B cell (primary cell): Measurements from ENCODE around the gene GABPB1. TPM values are rescaled to one million over a fixed set of nuclear protein-coding genes. Genes with fewer than 3 reads are reported as not detected.

Experiments used
- ATAC-seq: fragments of 200-7000 bp; cut with Tn5 transposase; one replicate; pipeline ENCODE4 v1.10.0; 2021; ENCODE audit warnings: low read depth, mild to moderate bottlenecking, moderate number of reproducible peaks, moderate library complexity
- CTCF ChIA-PET: fragments of 350-600 bp; sonication (Branson Sonifier 250); formaldehyde crosslinking; loops from one replicate; lab custom pipeline; 2021; ENCODE audit warnings: antibody characterized with exemption, inconsistent platforms; lab: Charles Lee
- POLR2A ChIA-PET: fragments of 350-600 bp; sonication (Branson Sonifier 250); formaldehyde crosslinking; loops from one replicate; lab custom pipeline; 2021; ENCODE audit warnings: antibody characterized with exemption; lab: Charles Lee
- DNase-seq: peaks from one replicate; pipeline ENCODE4 v3.0.0; 2013
- H2AFZ ChIP-seq: 2 replicates; pipeline ENCODE4 v1.6.1; 2012; ENCODE audit warnings: mild to moderate bottlenecking, low read depth, low read length; ENCODE audit not compliant: insufficient read depth, poor library complexity, severe bottlenecking
- H3K27ac ChIP-seq, 2 donors: 1 replicate in 1 of 2; 2 replicates in 1 of 2; pipeline ENCODE4 v1.5.1; 2012 to 2013; ENCODE audit warnings: low read length in 2 of 2, mild to moderate bottlenecking in 2 of 2, moderate library complexity in 1 of 2
- H3K27me3 ChIP-seq, 4 experiments: fragments of 200-600 bp in 1 of 4; sonication (generic) in 1 of 4; replicated peaks in 1 of 4; 1 replicate in 2 of 4; 2 replicates in 2 of 4; pipeline versions ENCODE4 v1.6.1 to v1.7.0; 2013 to 2016; ENCODE audit warnings: low read length in 3 of 4, mild to moderate bottlenecking in 2 of 4, mixed read lengths in 1 of 4, moderate library complexity in 1 of 4; ENCODE audit not compliant: insufficient read depth in 4 of 4, control insufficient read depth in 3 of 4; ENCODE audit errors: control extremely low read depth in 1 of 4
- H3K36me3 ChIP-seq, 2 experiments: replicated peaks in 1 of 2; 1 replicate in 1 of 2; 2 replicates in 1 of 2; pipeline versions ENCODE4 v1.6.1 to v1.7.1; 2013; ENCODE audit warnings: low read length in 1 of 2; ENCODE audit not compliant: insufficient read depth in 2 of 2, control insufficient read depth in 1 of 2; ENCODE audit errors: control extremely low read depth in 1 of 2, extremely low read depth in 1 of 2
- H3K4me1 ChIP-seq, 2 donors: fragments of 200-600 bp in 1 of 2; sonication (generic) in 1 of 2; 1 replicate in 1 of 2; 2 replicates in 1 of 2; pipeline versions ENCODE4 v1.5.1 to v1.6.1; 2013 to 2017; ENCODE audit warnings: low read length in 2 of 2; ENCODE audit not compliant: control insufficient read depth in 2 of 2, insufficient read depth in 2 of 2
- H3K4me2 ChIP-seq: replicated peaks from 2 replicates; pipeline ENCODE3; 2012; ENCODE audit warnings: mild to moderate bottlenecking, low read depth, low read length; ENCODE audit not compliant: poor library complexity, severe bottlenecking
- H3K4me3 ChIP-seq, 5 experiments: fragments of 200-600 bp in 1 of 5; sonication (generic) in 1 of 5; 1 replicate in 3 of 5; 2 replicates in 2 of 5; pipeline versions ENCODE4 v1.5.1 to v1.7.0; 2011 to 2016; ENCODE audit warnings: low read length in 4 of 5, mild to moderate bottlenecking in 4 of 5, low read depth in 2 of 5, control low read depth in 1 of 5, moderate library complexity in 1 of 5; ENCODE audit not compliant: insufficient read depth in 1 of 5; ENCODE audit errors: control extremely low read depth in 1 of 5, extremely low read depth in 1 of 5
- H3K79me2 ChIP-seq: fragments of 200-600 bp; sonication (generic); one replicate; pipeline ENCODE4 v1.6.0; 2016; ENCODE audit warnings: low read length; ENCODE audit not compliant: control insufficient read depth, insufficient read depth
- H3K9ac ChIP-seq: fragments of 200-600 bp; sonication (generic); 2 replicates; pipeline ENCODE4 v1.6.1; 2017; ENCODE audit warnings: mild to moderate bottlenecking, low read length, moderate library complexity
- H3K9me3 ChIP-seq, 3 donors: one replicate each; pipeline versions ENCODE4 v1.6.1 to v1.7.1; 2013; ENCODE audit warnings: low read length in 2 of 3; ENCODE audit not compliant: control insufficient read depth in 2 of 3, insufficient read depth in 1 of 3; ENCODE audit errors: control extremely low read depth in 1 of 3
- H4K20me1 ChIP-seq: 2 replicates; pipeline ENCODE4 v1.6.0; 2012; ENCODE audit warnings: mild to moderate bottlenecking, low read length; ENCODE audit not compliant: insufficient read depth, control insufficient read depth, poor library complexity, severe bottlenecking
- H3K27ac Mint-ChIP-seq: one replicate; pipeline ENCODE4 v1.8.0; 2021; ENCODE audit warnings: mixed read lengths
- H3K27me3 Mint-ChIP-seq: one replicate; pipeline ENCODE4 v1.8.0; 2021; ENCODE audit warnings: mixed read lengths
- H3K4me1 Mint-ChIP-seq: one replicate; pipeline ENCODE4 v1.8.0; 2021; ENCODE audit warnings: mixed read lengths
- H3K4me3 Mint-ChIP-seq: one replicate; pipeline ENCODE4 v1.8.0; 2021; ENCODE audit warnings: mixed read lengths
- H3K9me3 Mint-ChIP-seq: one replicate; pipeline ENCODE4 v1.8.0; 2022; ENCODE audit warnings: mixed read lengths; ENCODE audit not compliant: insufficient read depth
- CTCF ChIP-seq: fragments of 200-600 bp; IDR thresholded peaks from one replicate; pipeline ENCODE4 v1.8.0; 2022; ENCODE audit warnings: antibody characterized with exemption, mild to moderate bottlenecking
- EZH2 ChIP-seq: IDR thresholded peaks from 2 replicates; pipeline ENCODE4 v1.6.1; 2012; ENCODE audit warnings: borderline replicate concordance, low read depth, mild to moderate bottlenecking, moderate library complexity, low read length; ENCODE audit not compliant: insufficient read depth, poor library complexity, severe bottlenecking
- WGBS: methylation state at CpG from one replicate; pipeline ENCODE4 v1.1.5; 2013; ENCODE audit warnings: missing lambda C conversion rate; ENCODE audit not compliant: insufficient coverage; 5-methylcytosine and 5-hydroxymethylcytosine counted together
- intact Hi-C: fragments of 100-400 bp; cut with micrococcal nuclease; formaldehyde crosslinking; loops from one replicate; pipeline ENCODE4 v1.10.0; 2022
- polyA plus RNA-seq: library from polyadenylated mRNA; depleted of rRNA; stranded (reverse); fragments of >200 nt; gene quantifications from 2 replicates; pipeline ENCODE4 v1.2.3, GENCODE V29; 2012
- total RNA-seq, 2 donors: library from RNA; stranded (reverse); fragments of 120-200 nt in 1 of 2; gene quantifications; 1 replicate in 1 of 2; 2 replicates in 1 of 2; pipeline versions ENCODE4 v1.2.3 to v1.2.4, GENCODE V29; 2013 to 2022

The GABPB1 gene
- total and polyA plus RNA-seq, 2 donors (not counting 1 experiment from before 2014, with no cell fraction given) = 24.1 to 37.1 TPM

- intact Hi-C loops = no loop called here
Measured at GRCh38 chr15:50307799-50308198, 47.2 kb downstream of the GABPB1 start.

GRCh38 chr15:50304836-50305235, 50.2 kb downstream of the GABPB1 start:
- Mint-ChIP-seq H3K27me3 (no peaks in the 10 kb centered on the region), H3K4me1 (peaks cover 9% of the 10 kb centered on the region), H3K27ac (no peak overlapping the region), H3K4me3 (no peak overlapping the region), H3K9me3 (no peaks in the 10 kb centered on the region)
- H3K27ac ChIP-seq = no peak overlapping the region
- ATAC-seq (no peak), DNase-seq (no peak)
- ChIA-PET POLR2A (no interaction called here), CTCF (no interaction called here)
- H3K9me3 ChIP-seq = peaks cover 0 to 8% (median 6%) of the 10 kb centered on the region in 3 donors
- H3K36me3 ChIP-seq = peaks cover 5 to 30% of the 10 kb centered on the region in 2 experiments
- no peak overlapping the region for H3K4me3 ChIP-seq
- H3K4me1 ChIP-seq = peaks cover 6 to 8% of the 10 kb centered on the region in 2 donors
- WGBS = no CpG with 5 or more reads among the region's 1 CpG
- H3K4me2 ChIP-seq = no peak overlapping the region
- no peak overlapping the region for H2AFZ ChIP-seq
- intact Hi-C loops = no loop called here
- H3K27me3 ChIP-seq = no peaks in the 10 kb centered on the region
- H4K20me1 ChIP-seq = no peaks in the 10 kb centered on the region
- H3K9ac ChIP-seq = no peak overlapping the region
- H3K79me2 ChIP-seq = peaks cover 5% of the 10 kb centered on the region
- TF ChIP-seq CTCF (no peak), EZH2 (no peak)

More at GRCh38 chr15:50307799-50308198, 47.2 kb downstream of the GABPB1 start:
- Histone ChIP-seq H3K27me3 (no peaks in the 10 kb centered on the region), H3K4me3 (no peak overlapping the region), H3K4me2 (no peak overlapping the region), H4K20me1 (no peaks in the 10 kb centered on the region), H3K4me1 (peaks cover 2% of the 10 kb centered on the region in 2 donors), H3K36me3 (peaks cover 3 to 13% of the 10 kb centered on the region in 2 experiments), H3K79me2 (peaks cover 5% of the 10 kb centered on the region), H2AFZ (no peak overlapping the region), H3K9me3 (peaks cover 0 to 8% (median 6%) of the 10 kb centered on the region in 3 donors), H3K9ac (no peak overlapping the region), H3K27ac (no peak overlapping the region)
- no peak for TF ChIP-seq CTCF
- Mint-ChIP-seq H3K4me3 (no peak overlapping the region), H3K27me3 (no peaks in the 10 kb centered on the region), H3K27ac (no peak overlapping the region), H3K9me3 (no peaks in the 10 kb centered on the region), H3K4me1 (peaks cover 5% of the 10 kb centered on the region)
- CTCF ChIA-PET = interaction anchor here (0.7 kb wide), 1 partner anchor 9 kb away, joined by 3 read pairs; no protein-coding TSS in a partner anchor
- no peak for ATAC-seq
- POLR2A ChIA-PET = no interaction called here
- no peak for DNase-seq
